Measurements from ENCODE around the gene SGPP1. TPM values are rescaled to one million over a fixed set of nuclear protein-coding genes. Genes with fewer than 3 reads are reported as not detected.

The SGPP1 gene
- total RNA-seq, 1 experiment from 2014 or later, result 27.0 TPM

GRCh38 chr14:63676615-63677014 lies 51.2 kb downstream of the SGPP1 start:
- Mint-ChIP-seq H3K27ac (ENCODE audit: unreplicated experiment) (no peak overlapping the region), H3K4me1 (ENCODE audit: low read depth, unreplicated experiment) (peaks cover 29% of the 10 kb centered on the region), H3K9me3 (ENCODE audit: low read depth, unreplicated experiment) (no peaks in the 10 kb centered on the region), H3K27me3 (ENCODE audit: unreplicated experiment) (no peaks in the 10 kb centered on the region), H3K4me3 (ENCODE audit: low read depth, unreplicated experiment) (no peak overlapping the region), H3K36me3 (ENCODE audit: insufficient read depth, unreplicated experiment) (no peaks in the 10 kb centered on the region)
- CTCF ChIA-PET, result no interaction called here
- intact Hi-C loops (cut with micrococcal nuclease; ENCODE audit: unreplicated experiment), result no loop called here
- no peak for DNase-seq
- no TSS peak for BruUV-seq (replicated peaks)
- TF ChIP-seq CTCF (IDR thresholded peaks at IDR 0.05; ENCODE audit: unreplicated experiment), result no peak

- CTCF ChIA-PET, result no interaction called here
- Mint-ChIP-seq H3K9me3 (ENCODE audit: low read depth, unreplicated experiment) (no peaks in the 10 kb centered on the region), H3K36me3 (ENCODE audit: insufficient read depth, unreplicated experiment) (no peaks in the 10 kb centered on the region), H3K4me3 (ENCODE audit: low read depth, unreplicated experiment) (no peak overlapping the region), H3K4me1 (ENCODE audit: low read depth, unreplicated experiment) (peaks cover 30% of the 10 kb centered on the region), H3K27ac (ENCODE audit: unreplicated experiment) (peak overlapping the region; percentile 5), H3K27me3 (ENCODE audit: unreplicated experiment) (no peaks in the 10 kb centered on the region)
- DNase-seq, result no peak
- intact Hi-C loops (cut with micrococcal nuclease; ENCODE audit: unreplicated experiment), result loop anchor here (5.0 kb wide), 3 partner anchors 37 to 73 kb away; partner anchors contain the start of gene SGPP1
- BruUV-seq (replicated peaks), result no TSS peak
- TF ChIP-seq CTCF (IDR thresholded peaks at IDR 0.05; ENCODE audit: unreplicated experiment), result no peak
Measured at GRCh38 chr14:63673886-63674497, 53.9 kb downstream of the SGPP1 start.

DNA sequence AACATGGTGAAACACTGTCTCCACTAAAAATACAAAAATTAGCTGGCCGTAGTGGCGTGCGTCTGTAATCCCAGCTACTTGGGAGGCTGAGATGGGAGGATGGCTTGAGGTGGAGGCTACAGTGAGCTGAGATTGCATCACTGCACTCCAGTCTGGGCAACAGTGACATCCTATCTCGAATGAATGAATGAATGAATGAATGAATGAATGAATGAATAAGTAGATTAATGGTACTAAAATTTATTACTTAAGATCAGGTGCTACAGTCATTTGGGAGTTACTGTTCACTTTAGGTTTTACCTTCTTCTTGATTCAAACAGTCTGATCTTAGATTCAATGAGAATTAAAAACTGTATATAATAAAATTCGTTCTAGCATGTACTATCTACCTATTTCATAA lies 54.6 kb downstream of the SGPP1 start:
- no TSS peak for BruUV-seq (replicated peaks)
- intact Hi-C loops (cut with micrococcal nuclease; ENCODE audit: unreplicated experiment), result loop anchor here (5.0 kb wide), 3 partner anchors 36 to 74 kb away; partner anchors contain the start of gene SGPP1
- CTCF ChIA-PET, result interaction anchor here (1.0 kb wide), 1 partner anchor 54 kb away, joined by 3 read pairs; no protein-coding TSS in a partner anchor

GRCh38 chr14:63672417-63673180 lies 55.3 kb downstream of the SGPP1 start:
- CTCF ChIA-PET, result interaction anchor here (0.8 to 1.0 kb wide), 2 partner anchors 12 to 55 kb away, joined by 3 read pairs; no protein-coding TSS in a partner anchor
- BruUV-seq (replicated peaks), result no TSS peak
- peak; percentile 49 for DNase-seq
- no peaks in the 10 kb centered on the region for H3K27me3 Mint-ChIP-seq (ENCODE audit: unreplicated experiment)
- intact Hi-C loops (cut with micrococcal nuclease; ENCODE audit: unreplicated experiment), result loop anchor here (5.0 kb wide), 3 partner anchors 35 to 75 kb away; partner anchors contain the start of gene SGPP1
- no peaks in the 10 kb centered on the region for H3K9me3 Mint-ChIP-seq (ENCODE audit: low read depth, unreplicated experiment)
- no peaks in the 10 kb centered on the region for H3K36me3 Mint-ChIP-seq (ENCODE audit: insufficient read depth, unreplicated experiment)
- H3K4me3 Mint-ChIP-seq (ENCODE audit: low read depth, unreplicated experiment), result peak overlapping the region; percentile 48
- H3K4me1 Mint-ChIP-seq (ENCODE audit: low read depth, unreplicated experiment), result peaks cover 30% of the 10 kb centered on the region
- H3K27ac Mint-ChIP-seq (ENCODE audit: unreplicated experiment), result peak overlapping the region; percentile 17
- no peak for TF ChIP-seq CTCF (IDR thresholded peaks at IDR 0.05; ENCODE audit: unreplicated experiment)

More for the DNA sequence above, 54.6 kb downstream of the SGPP1 start:
- Mint-ChIP-seq H3K27ac (ENCODE audit: unreplicated experiment) (peak overlapping the region; percentile 17), H3K27me3 (ENCODE audit: unreplicated experiment) (no peaks in the 10 kb centered on the region), H3K4me1 (ENCODE audit: low read depth, unreplicated experiment) (peaks cover 30% of the 10 kb centered on the region), H3K9me3 (ENCODE audit: low read depth, unreplicated experiment) (no peaks in the 10 kb centered on the region), H3K36me3 (ENCODE audit: insufficient read depth, unreplicated experiment) (no peaks in the 10 kb centered on the region), H3K4me3 (ENCODE audit: low read depth, unreplicated experiment) (peak overlapping the region; percentile 48)
- no peak for TF ChIP-seq CTCF (IDR thresholded peaks at IDR 0.05; ENCODE audit: unreplicated experiment)
- DNase-seq, result no peak

All from Calu3 (cell line).